Measurements from ENCODE around the gene MYH14.

DNA sequence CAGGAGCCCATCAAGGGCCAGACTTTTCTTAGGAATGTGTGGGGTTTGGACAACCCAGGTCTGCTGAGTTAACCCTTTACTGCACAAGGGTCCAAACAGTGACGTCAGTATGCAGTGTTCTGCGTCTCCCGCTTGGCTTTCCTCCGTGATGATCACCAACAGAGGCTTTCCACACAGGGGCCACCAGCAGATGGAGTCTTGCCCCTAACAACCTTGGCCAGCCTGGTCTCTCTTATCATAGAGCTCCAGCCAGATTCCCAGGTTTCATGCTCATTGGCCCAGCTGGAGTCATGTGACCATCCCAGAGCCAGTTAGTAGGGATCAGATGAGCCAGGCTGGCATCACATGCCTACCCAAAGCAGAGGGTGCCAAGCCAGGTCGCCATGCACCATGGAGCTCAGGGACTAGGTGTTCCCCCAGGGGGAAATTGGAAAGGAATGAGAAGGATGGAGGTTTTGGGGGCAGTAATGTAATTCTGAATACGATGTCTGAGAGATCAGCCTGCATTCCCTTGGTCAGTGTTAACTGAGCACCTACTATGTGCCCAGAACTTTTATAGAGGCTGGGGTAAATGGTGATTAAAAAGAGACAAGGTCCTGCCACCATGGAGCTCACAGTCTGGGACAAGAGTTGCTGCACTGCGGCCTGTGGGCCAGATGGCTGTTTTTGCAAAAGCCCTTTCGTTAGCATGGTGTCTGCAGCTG is 61.2 kb downstream of the MYH14 start:
- TF ChIP-seq CTCF (IDR thresholded peaks at IDR 0.05) (no peak), POLR2A (IDR thresholded peaks at IDR 0.05) (no peak)
